ENCODE results near the gene CDIP1. TPM values are rescaled to one million over a fixed set of nuclear protein-coding genes. Genes with fewer than 3 reads are reported as not detected.
A peak's percentile ranks its signal among the peaks of the same experiment; 100 is the strongest.

The CDIP1 gene
- total RNA-seq, 4 donors from 2014 or later: 23.8 to 34.2 (median 25.4) TPM

DNA sequence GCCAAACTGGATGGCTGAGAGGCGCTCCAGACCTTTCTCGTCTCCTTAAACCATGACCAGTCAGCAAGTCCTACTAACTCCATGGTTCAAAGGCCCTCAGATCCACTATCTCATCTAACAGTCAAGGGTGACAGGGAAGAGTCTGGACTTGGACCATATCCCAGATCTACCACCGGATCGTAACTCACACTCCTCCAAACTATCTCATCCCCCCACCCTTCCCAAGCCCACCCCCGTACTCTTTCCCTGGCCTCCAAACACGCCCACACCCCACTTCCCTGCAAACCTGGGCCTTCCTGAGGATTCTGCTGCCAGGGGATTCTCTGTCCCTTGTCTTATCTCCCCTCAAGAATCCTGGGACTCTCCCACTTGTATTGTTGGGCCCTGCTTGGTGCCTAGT, 5.1 kb downstream of the CDIP1 start:
- Histone ChIP-seq H3K9me3 (no peaks in the 10 kb centered on the region), H3K4me1 (peaks cover 43 to 47% of the 10 kb centered on the region in 2 donors), H3K27ac (peak overlapping the region; percentile 36 to 98 (median 74)), H3K36me3 (no peaks in the 10 kb centered on the region), H3K27me3 (no peaks in the 10 kb centered on the region), H3K4me3 (no peak overlapping the region)
- intact Hi-C loops (cut with DNase I; ENCODE audit: low total_unique reads): no loop called here
- TF ChIP-seq, protein P1, sequence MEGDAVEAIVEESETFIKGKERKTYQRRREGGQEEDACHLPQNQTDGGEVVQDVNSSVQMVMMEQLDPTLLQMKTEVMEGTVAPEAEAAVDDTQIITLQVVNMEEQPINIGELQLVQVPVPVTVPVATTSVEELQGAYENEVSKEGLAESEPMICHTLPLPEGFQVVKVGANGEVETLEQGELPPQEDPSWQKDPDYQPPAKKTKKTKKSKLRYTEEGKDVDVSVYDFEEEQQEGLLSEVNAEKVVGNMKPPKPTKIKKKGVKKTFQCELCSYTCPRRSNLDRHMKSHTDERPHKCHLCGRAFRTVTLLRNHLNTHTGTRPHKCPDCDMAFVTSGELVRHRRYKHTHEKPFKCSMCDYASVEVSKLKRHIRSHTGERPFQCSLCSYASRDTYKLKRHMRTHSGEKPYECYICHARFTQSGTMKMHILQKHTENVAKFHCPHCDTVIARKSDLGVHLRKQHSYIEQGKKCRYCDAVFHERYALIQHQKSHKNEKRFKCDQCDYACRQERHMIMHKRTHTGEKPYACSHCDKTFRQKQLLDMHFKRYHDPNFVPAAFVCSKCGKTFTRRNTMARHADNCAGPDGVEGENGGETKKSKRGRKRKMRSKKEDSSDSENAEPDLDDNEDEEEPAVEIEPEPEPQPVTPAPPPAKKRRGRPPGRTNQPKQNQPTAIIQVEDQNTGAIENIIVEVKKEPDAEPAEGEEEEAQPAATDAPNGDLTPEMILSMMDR (IDR thresholded peaks at IDR 0.05 in 4 of 5, conservative IDR thresholded peaks at IDR 0.05 in 1 of 5): no peak
- TF ChIP-seq POLR2A (IDR thresholded peaks at IDR 0.05): no peak
- in situ Hi-C loops (cut with MboI; ENCODE audit: low sequenced_read_pairs in 4 of 4): no loop called here
- no peak for ATAC-seq
- DNase-seq: no peak

DNA sequence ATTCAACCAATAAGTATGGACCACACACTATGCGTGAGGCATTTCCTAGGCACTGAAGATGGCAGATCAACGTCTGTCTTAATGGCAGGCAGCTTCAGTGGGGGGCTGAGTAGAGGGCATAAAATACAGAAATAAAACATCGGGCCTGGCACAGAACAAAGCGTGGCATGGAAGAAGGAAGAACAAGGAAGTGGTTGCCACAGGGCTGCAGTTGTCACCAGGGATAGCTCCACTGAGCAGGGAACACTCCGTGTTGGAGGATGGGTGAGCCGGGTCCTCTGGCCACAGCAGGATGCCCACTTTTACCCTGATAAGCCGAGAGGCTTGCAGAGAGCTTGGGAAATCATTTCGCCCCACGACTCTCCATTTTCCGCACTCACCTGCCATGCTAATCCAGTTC, 6.3 kb downstream of the CDIP1 start:
- no peak for ATAC-seq
- intact Hi-C loops (cut with DNase I; ENCODE audit: low total_unique reads): no loop called here
- no peaks in the 10 kb centered on the region for H3K36me3 ChIP-seq
- no peak for TF ChIP-seq POLR2A (IDR thresholded peaks at IDR 0.05)
- TF ChIP-seq, protein P1 (IDR thresholded peaks at IDR 0.05 in 4 of 5, conservative IDR thresholded peaks at IDR 0.05 in 1 of 5): no peak
- in situ Hi-C loops (cut with MboI; ENCODE audit: low sequenced_read_pairs in 4 of 4): no loop called here
- H3K4me1 ChIP-seq: peaks cover 39 to 44% of the 10 kb centered on the region in 2 donors
- no peak overlapping the region for H3K4me3 ChIP-seq
- no peak overlapping the region for H3K27ac ChIP-seq
- no peaks in the 10 kb centered on the region for H3K9me3 ChIP-seq
- DNase-seq: no peak
- no peaks in the 10 kb centered on the region for H3K27me3 ChIP-seq

DNA sequence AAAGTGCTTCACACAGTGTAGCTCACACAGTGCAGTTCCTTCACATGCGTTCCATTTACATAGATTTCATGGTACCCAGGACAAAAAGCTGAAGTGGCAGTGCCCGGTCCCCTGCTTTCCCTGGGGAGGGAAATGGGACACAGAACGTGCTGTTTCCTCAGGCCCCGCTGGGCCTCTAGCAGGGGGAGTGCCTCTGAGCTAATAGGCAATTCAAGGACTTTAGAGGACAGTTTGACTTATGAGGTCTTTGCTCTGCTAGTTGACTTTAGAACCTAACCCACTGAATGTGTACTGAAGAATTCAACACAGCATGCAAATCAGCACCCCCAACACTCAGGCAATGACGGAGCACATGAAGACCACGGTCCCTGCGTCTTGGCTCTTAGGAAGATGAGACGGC, 6.8 kb downstream of the CDIP1 start:
- Histone ChIP-seq H3K4me1 (peaks cover 35 to 40% of the 10 kb centered on the region in 2 donors), H3K9me3 (no peaks in the 10 kb centered on the region), H3K36me3 (no peaks in the 10 kb centered on the region), H3K27me3 (no peaks in the 10 kb centered on the region), H3K4me3 (no peak overlapping the region), H3K27ac (no peak overlapping the region)
- intact Hi-C loops (cut with DNase I; ENCODE audit: low total_unique reads): no loop called here
- in situ Hi-C loops (cut with MboI; ENCODE audit: low sequenced_read_pairs in 4 of 4): no loop called here
- TF ChIP-seq, protein P1 (IDR thresholded peaks at IDR 0.05 in 4 of 5, conservative IDR thresholded peaks at IDR 0.05 in 1 of 5): no peak
- TF ChIP-seq POLR2A (IDR thresholded peaks at IDR 0.05): no peak
- DNase-seq: no peak
- ATAC-seq: no peak

DNA sequence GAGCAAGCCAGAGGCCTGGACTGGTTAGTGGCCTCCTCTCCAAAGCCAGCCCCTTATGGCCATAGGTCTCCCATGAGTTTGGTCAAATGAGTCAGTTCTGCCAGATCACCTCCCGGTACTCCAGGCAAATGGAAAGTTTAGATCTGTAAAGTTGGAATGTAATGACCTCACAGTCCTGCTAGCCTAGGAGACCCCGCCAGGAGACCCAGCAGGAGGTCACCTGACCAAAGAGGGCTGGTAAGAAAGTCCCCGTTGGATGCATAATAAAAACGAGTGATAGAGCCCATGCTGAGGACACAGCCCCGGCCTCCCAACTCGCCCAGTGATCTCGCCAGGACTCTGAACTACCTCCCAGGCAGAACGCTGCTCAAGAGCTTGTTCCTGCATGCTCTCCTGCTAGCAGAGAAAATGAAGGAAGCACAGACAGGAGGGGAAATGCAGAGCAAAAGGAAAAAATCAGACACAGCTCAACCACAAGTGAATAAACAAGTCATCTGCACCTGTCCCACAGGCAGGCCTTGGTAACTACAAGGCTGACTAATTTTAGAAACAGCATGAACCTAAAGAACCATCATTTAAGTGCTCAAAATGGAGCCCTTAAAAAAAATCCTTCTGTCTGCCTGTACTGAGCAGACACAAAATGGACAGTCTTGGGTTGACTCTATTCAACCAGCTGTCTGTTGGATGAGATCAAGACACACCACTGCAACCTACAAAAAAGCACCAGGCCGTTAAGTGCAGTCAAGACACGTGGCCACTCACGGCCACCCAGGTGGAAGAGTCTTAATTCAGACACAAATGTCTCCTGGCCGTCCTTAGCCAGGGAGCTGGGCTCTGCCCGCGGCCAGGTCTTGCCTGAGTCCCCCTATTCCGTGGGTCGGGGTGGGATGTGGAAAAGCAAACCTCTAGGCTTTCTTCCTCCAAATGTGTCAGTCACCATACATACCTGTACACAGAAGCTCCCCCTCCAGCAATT, 9.2 kb downstream of the CDIP1 start:
- peaks cover 29 to 37% of the 10 kb centered on the region in 2 donors for H3K4me1 ChIP-seq
- no peaks in the 10 kb centered on the region for H3K9me3 ChIP-seq
- in situ Hi-C loops (cut with MboI; ENCODE audit: low sequenced_read_pairs in 4 of 4) (no loop called here), intact Hi-C loops (cut with DNase I; ENCODE audit: low total_unique reads) (no loop called here)
- H3K27me3 ChIP-seq: no peaks in the 10 kb centered on the region
- ATAC-seq (peak; percentile 51 to 63), DNase-seq (no peak)
- TF ChIP-seq POLR2A (IDR thresholded peaks at IDR 0.05): no peak
- TF ChIP-seq, protein P1 (IDR thresholded peaks at IDR 0.05 in 4 of 5, conservative IDR thresholded peaks at IDR 0.05 in 1 of 5): no peak
- H3K36me3 ChIP-seq: no peaks in the 10 kb centered on the region
- peak overlapping the region; percentile 50 to 79 (median 64) for H3K27ac ChIP-seq
- H3K4me3 ChIP-seq: no peak overlapping the region
